Lower lobe of right lung (tissue), 2 donors: ENCODE results near the gene ARID1A. TPM values are rescaled to one million over a fixed set of nuclear protein-coding genes. Genes with fewer than 3 reads are reported as not detected.
A peak's percentile ranks its signal among the peaks of the same experiment; 100 is the strongest.

ENCODE experiments used
- ATAC-seq, 2 donors: fragments of 200-7000 bp; cut with Tn5 transposase; one replicate each; pipeline ENCODE4 v1.9.1; 2020 to 2022; ENCODE audit warnings: mild to moderate bottlenecking in 2 of 2, moderate library complexity in 2 of 2
- DNase-seq: peaks from one replicate; pipeline ENCODE4 v3.0.0-alpha.2; 2020
- H3K27ac ChIP-seq: fragments of 200-600 bp; one replicate; pipeline ENCODE4 v1.8.0; 2022
- H3K27me3 ChIP-seq: fragments of 200-600 bp; one replicate; pipeline ENCODE4 v1.8.0; 2022; ENCODE audit warnings: low read depth
- H3K36me3 ChIP-seq: fragments of 200-600 bp; one replicate; pipeline ENCODE4 v1.8.0; 2022; ENCODE audit warnings: mild to moderate bottlenecking
- H3K4me1 ChIP-seq: fragments of 200-600 bp; one replicate; pipeline ENCODE4 v1.8.0; 2022
- H3K4me3 ChIP-seq: fragments of 200-600 bp; one replicate; pipeline ENCODE4 v1.8.0; 2022; ENCODE audit warnings: mild to moderate bottlenecking
- H3K9me3 ChIP-seq: fragments of 200-600 bp; one replicate; pipeline ENCODE4 v1.8.0; 2022
- CTCF ChIP-seq: fragments of 200-600 bp; IDR thresholded peaks from one replicate; pipeline ENCODE4 v1.8.0; 2022; ENCODE audit warnings: antibody characterized with exemption, mild to moderate bottlenecking
- intact Hi-C: fragments of 100-400 bp; cut with DNase I; formaldehyde crosslinking; loops from one replicate; pipeline ENCODE4 v1.11.0; 2022
- total RNA-seq: library from RNA; stranded (reverse); fragmentation: NEBNext Ultra II Directional; extraction: Animal tissue kit (Norgen Biotek cat#: 25700); gene quantifications from one replicate; pipeline ENCODE4 v1.2.1, GENCODE V29; 2021
- donor health status: DM: no; HTN: yes; CAD: no; lungs with severe emphysema.

The ARID1A gene
- total RNA-seq, 1 donor from 2014 or later, result 72.4 TPM

GRCh38 chr1:26786437-26787380 is 90.9 kb downstream of the ARID1A start:
- Histone ChIP-seq H3K4me3 (peak overlapping the region; percentile 90), H3K27me3 (no peaks in the 10 kb centered on the region), H3K4me1 (peaks cover 62% of the 10 kb centered on the region), H3K9me3 (no peaks in the 10 kb centered on the region), H3K36me3 (peaks cover 10% of the 10 kb centered on the region), H3K27ac (peak overlapping the region; percentile 98)
- DNase-seq, result peak; percentile 66
- intact Hi-C loops, result loop anchor here (10.0 kb wide), 1 partner anchor 92 kb away; the partner anchor contains the start of gene ARID1A
- peak; percentile 39 to 44 for ATAC-seq
- no peak for TF ChIP-seq CTCF

GRCh38 chr1:26787381-26787705 is 91.5 kb downstream of the ARID1A start:
- Histone ChIP-seq H3K27ac (peak overlapping the region; percentile 98), H3K36me3 (peaks cover 9% of the 10 kb centered on the region), H3K4me3 (peak overlapping the region; percentile 90), H3K27me3 (no peaks in the 10 kb centered on the region), H3K4me1 (peaks cover 58% of the 10 kb centered on the region), H3K9me3 (no peaks in the 10 kb centered on the region)
- ATAC-seq (peak; percentile 39 to 44), DNase-seq (no peak)
- intact Hi-C loops, result loop anchor here (10.0 kb wide), 1 partner anchor 93 kb away; the partner anchor contains the start of gene ARID1A
- no peak for TF ChIP-seq CTCF

- Histone ChIP-seq H3K9me3 (no peaks in the 10 kb centered on the region), H3K4me3 (peak within 1 kb of the TSS; percentile 90), H3K36me3 (peaks cover 9% of the 10 kb centered on the region), H3K4me1 (peaks cover 54% of the 10 kb centered on the region), H3K27ac (peak within 1 kb of the TSS; percentile 98), H3K27me3 (no peaks in the 10 kb centered on the region)
- peak; percentile 22 for TF ChIP-seq CTCF
- ATAC-seq (peak; percentile 94 to 95), DNase-seq (peak; percentile 91)
- intact Hi-C loops, result loop anchor here (10.0 kb wide), 1 partner anchor 93 kb away; the partner anchor contains the start of gene ARID1A
Observed at GRCh38 chr1:26787706-26788514, 92.1 kb downstream of the ARID1A start, which contains the start of gene PIGV. Gene PIGV (plus strand): TSS chr1:26787950. CDS start chr1:26790816, 2,866 bp downstream.

- intact Hi-C loops, result loop anchor here (10.0 kb wide), 1 partner anchor 94 kb away; the partner anchor contains the start of gene ARID1A
- Histone ChIP-seq H3K27me3 (no peaks in the 10 kb centered on the region), H3K27ac (peak overlapping the region; percentile 98), H3K4me3 (peak overlapping the region; percentile 90), H3K4me1 (peaks cover 49% of the 10 kb centered on the region), H3K36me3 (peaks cover 10% of the 10 kb centered on the region), H3K9me3 (no peaks in the 10 kb centered on the region)
- TF ChIP-seq CTCF, result no peak
- peak in 1 of 2 donors; percentile 1 for ATAC-seq
- peak; percentile 57 for DNase-seq
Observed at GRCh38 chr1:26788515-26788785, 92.6 kb downstream of the ARID1A start.

- H3K27ac ChIP-seq, result peak overlapping the region; percentile 98
- peak; percentile 90 for DNase-seq
- H3K4me1 ChIP-seq, result peaks cover 43% of the 10 kb centered on the region
- peaks cover 16% of the 10 kb centered on the region for H3K36me3 ChIP-seq
- peak; percentile 78 to 80 for ATAC-seq
- no peaks in the 10 kb centered on the region for H3K27me3 ChIP-seq
- peak overlapping the region; percentile 90 for H3K4me3 ChIP-seq
- H3K9me3 ChIP-seq, result no peaks in the 10 kb centered on the region
- intact Hi-C loops, result loop anchor here (10.0 kb wide), 1 partner anchor 94 kb away; the partner anchor contains the start of gene ARID1A
- TF ChIP-seq CTCF, result peak; percentile 94
Observed at GRCh38 chr1:26788836-26789611, 93.2 kb downstream of the ARID1A start.
